Fibroblast of peridontal ligament (primary cell): ENCODE measurements around the gene DEPDC5.

Experiments
- DNase-seq: peaks from one replicate; pipeline ENCODE4 v3.0.0-alpha.2; 2010; ENCODE audit errors: extremely low read depth

Gene DEPDC5

GRCh38 chr22:31895411-31896123 is 141.7 kb downstream of the DEPDC5 start:
- no peak for DNase-seq

- DNase-seq: no peak
Observed at GRCh38 chr22:31896472-31896871, 142.7 kb downstream of the DEPDC5 start.

- no peak for DNase-seq
Observed at GRCh38 chr22:31897842-31898805, 144.3 kb downstream of the DEPDC5 start.

GRCh38 chr22:31898926-31899325 is 145.1 kb downstream of the DEPDC5 start:
- peak; percentile 9 for DNase-seq

GRCh38 chr22:31899669-31900068 is 145.8 kb downstream of the DEPDC5 start:
- no peak for DNase-seq

- DNase-seq: no peak
Observed at GRCh38 chr22:31901388-31902137, 147.7 kb downstream of the DEPDC5 start.

GRCh38 chr22:31904651-31905050 is 150.8 kb downstream of the DEPDC5 start:
- DNase-seq: no peak

- no peak for DNase-seq
Observed at GRCh38 chr22:31905356-31905755, 151.5 kb downstream of the DEPDC5 start.

- no peak for DNase-seq
Observed at GRCh38 chr22:31906086-31906485, 152.3 kb downstream of the DEPDC5 start.

- DNase-seq: no peak
Observed at GRCh38 chr22:31906569-31906968, 152.8 kb downstream of the DEPDC5 start.

- no peak for DNase-seq
Observed at GRCh38 chr22:31909977-31910376, 156.2 kb downstream of the DEPDC5 start.

- no peak for DNase-seq
Observed at GRCh38 chr22:31911565-31912406, 158.0 kb downstream of the DEPDC5 start.

- peak; percentile 69 for DNase-seq
Observed at GRCh38 chr22:31912407-31912743, 158.6 kb downstream of the DEPDC5 start.

GRCh38 chr22:31915586-31915985 is 161.8 kb downstream of the DEPDC5 start:
- no peak for DNase-seq

- no peak for DNase-seq
Observed at GRCh38 chr22:31917227-31917921, 163.6 kb downstream of the DEPDC5 start.

GRCh38 chr22:31919730-31920129 is 165.9 kb downstream of the DEPDC5 start:
- DNase-seq: no peak

- DNase-seq: no peak
Observed at GRCh38 chr22:31920306-31920705, 166.5 kb downstream of the DEPDC5 start.

- DNase-seq: no peak
Observed at GRCh38 chr22:31921106-31921505, 167.3 kb downstream of the DEPDC5 start.

GRCh38 chr22:31922534-31922933 is 168.7 kb downstream of the DEPDC5 start:
- no peak for DNase-seq

GRCh38 chr22:31923136-31923535 is 169.3 kb downstream of the DEPDC5 start:
- no peak for DNase-seq

- no peak for DNase-seq
Observed at GRCh38 chr22:31923747-31924146, 169.9 kb downstream of the DEPDC5 start.
